H9 (cell line): ENCODE measurements around the gene RIPK4. TPM values are rescaled to one million over a fixed set of nuclear protein-coding genes. Genes with fewer than 3 reads are reported as not detected.

Source experiments
- DNase-seq: peaks from one replicate; pipeline ENCODE4 v3.0.0-alpha.2; 2017
- H2AFZ ChIP-seq: one replicate; pipeline ENCODE4 v1.6.1; 2013; ENCODE audit warnings: mild to moderate bottlenecking, low read length, control low read depth, moderate library complexity
- H2AK5ac ChIP-seq: 2 replicates; pipeline ENCODE4 v1.6.1; 2013; ENCODE audit warnings: low read length, control low read depth, mixed read lengths; ENCODE audit not compliant: insufficient read length
- H2BK120ac ChIP-seq: one replicate; pipeline ENCODE4 v1.6.1; 2013; ENCODE audit warnings: low read depth, mild to moderate bottlenecking, low read length, control low read depth, inconsistent platforms; ENCODE audit not compliant: poor library complexity, severe bottlenecking
- H2BK12ac ChIP-seq: 2 replicates; pipeline ENCODE4 v1.6.1; 2013; ENCODE audit warnings: low read length, control low read depth, mixed read lengths, low read depth; ENCODE audit not compliant: insufficient read length
- H2BK15ac ChIP-seq: 2 replicates; pipeline ENCODE4 v1.6.1; 2013; ENCODE audit warnings: low read depth, low read length, control low read depth
- H2BK20ac ChIP-seq: one replicate; pipeline ENCODE4 v1.6.1; 2013; ENCODE audit warnings: low read depth, mild to moderate bottlenecking, low read length, control low read depth, inconsistent platforms; ENCODE audit not compliant: poor library complexity, severe bottlenecking
- H2BK5ac ChIP-seq: 2 replicates; pipeline ENCODE4 v1.6.1; 2013; ENCODE audit warnings: low read length, control low read depth, mixed read lengths; ENCODE audit not compliant: insufficient read length
- H3K14ac ChIP-seq: 2 replicates; pipeline ENCODE4 v1.6.1; 2013; ENCODE audit warnings: low read length, control low read depth; ENCODE audit not compliant: insufficient read depth
- H3K18ac ChIP-seq: 2 replicates; pipeline ENCODE4 v1.6.1; 2013; ENCODE audit warnings: low read depth, mild to moderate bottlenecking, mixed read lengths, low read length, control low read depth; ENCODE audit not compliant: insufficient read length
- H3K23ac ChIP-seq: 2 replicates; pipeline ENCODE4 v1.6.1; 2013; ENCODE audit warnings: low read length, control low read depth, mixed read lengths, low read depth; ENCODE audit not compliant: insufficient read length
- H3K23me2 ChIP-seq: 2 replicates; pipeline ENCODE4 v1.6.1; 2013; ENCODE audit warnings: low read depth, mild to moderate bottlenecking, mixed read lengths, low read length, control low read depth; ENCODE audit not compliant: insufficient read length, poor library complexity, severe bottlenecking
- H3K27ac ChIP-seq: 2 replicates; pipeline ENCODE4 v1.5.1; 2013; ENCODE audit warnings: low read length, control low read depth, mixed read lengths, low read depth; ENCODE audit not compliant: insufficient read length
- H3K27me3 ChIP-seq: 2 replicates; pipeline ENCODE4 v1.6.1; 2013; ENCODE audit warnings: low read length, control low read depth, inconsistent platforms; ENCODE audit not compliant: insufficient read depth
- H3K4ac ChIP-seq: 2 replicates; pipeline ENCODE4 v1.6.1; 2013; ENCODE audit warnings: low read depth, mild to moderate bottlenecking, control low read depth, inconsistent platforms, low read length, moderate library complexity
- H3K4me1 ChIP-seq: 2 replicates; pipeline ENCODE4 v1.6.1; 2013; ENCODE audit warnings: low read length, control low read depth, inconsistent platforms; ENCODE audit not compliant: insufficient read depth
- H3K4me2 ChIP-seq: 2 replicates; pipeline ENCODE4 v1.6.1; 2013; ENCODE audit warnings: low read length, control low read depth, mixed read lengths; ENCODE audit not compliant: insufficient read length, insufficient read depth
- H3K56ac ChIP-seq: 2 replicates; pipeline ENCODE4 v1.6.1; 2013; ENCODE audit warnings: low read depth, mild to moderate bottlenecking, mixed read lengths, low read length, control low read depth; ENCODE audit not compliant: insufficient read length
- H3K79me1 ChIP-seq: 2 replicates; pipeline ENCODE4 v1.6.1; 2013; ENCODE audit warnings: low read depth, mild to moderate bottlenecking, moderate library complexity, low read length, control low read depth, inconsistent platforms; ENCODE audit not compliant: insufficient read depth, poor library complexity, severe bottlenecking
- H3K79me2 ChIP-seq: 2 replicates; pipeline ENCODE4 v1.6.1; 2013; ENCODE audit warnings: low read length, control low read depth, inconsistent platforms; ENCODE audit not compliant: insufficient read depth
- H3K9ac ChIP-seq: 2 replicates; pipeline ENCODE4 v1.6.1; 2013; ENCODE audit warnings: low read length, control low read depth, mixed read lengths; ENCODE audit not compliant: insufficient read length; ENCODE audit errors: extremely low read depth
- H3K9me3 ChIP-seq: one replicate; pipeline ENCODE4 v1.6.1; 2013; ENCODE audit warnings: low read depth, low read length, inconsistent platforms; ENCODE audit not compliant: control insufficient read depth
- H3T11ph ChIP-seq: one replicate; pipeline ENCODE4 v1.6.1; 2013; ENCODE audit warnings: mild to moderate bottlenecking, low read length, control low read depth, inconsistent platforms
- H4K20me1 ChIP-seq: one replicate; pipeline ENCODE4 v1.6.1; 2013; ENCODE audit not compliant: control insufficient read depth, insufficient read length, insufficient read depth
- H4K5ac ChIP-seq: 2 replicates; pipeline ENCODE4 v1.6.1; 2013; ENCODE audit warnings: low read depth, mild to moderate bottlenecking, mixed read lengths, low read length, control low read depth; ENCODE audit not compliant: insufficient read length
- H4K8ac ChIP-seq: replicated peaks from 2 replicates; pipeline ENCODE4 v1.6.1; 2013; ENCODE audit warnings: low read length, control low read depth, mixed read lengths, low read depth; ENCODE audit not compliant: insufficient read length
- H4K91ac ChIP-seq: 2 replicates; pipeline ENCODE4 v1.6.1; 2013; ENCODE audit warnings: low read depth, mild to moderate bottlenecking, moderate library complexity, mixed read lengths, low read length, control low read depth; ENCODE audit not compliant: insufficient read length
- H3K27ac Mint-ChIP-seq, 3 experiments: 2 replicates in 2 of 3; 3 replicates in 1 of 3; pipeline ENCODE4 v1.8.0; 2020 to 2021; ENCODE audit warnings: mixed read lengths in 3 of 3, mild to moderate bottlenecking in 1 of 3, moderate library complexity in 1 of 3
- H3K27me3 Mint-ChIP-seq: 2 replicates; pipeline ENCODE4 v1.8.0; 2021; ENCODE audit warnings: low read depth, mild to moderate bottlenecking, moderate library complexity, mixed read lengths
- H3K36me3 Mint-ChIP-seq, 3 experiments: 2 replicates in 2 of 3; 3 replicates in 1 of 3; pipeline ENCODE4 v1.8.0; 2020 to 2021; ENCODE audit warnings: low read depth in 3 of 3, mixed read lengths in 3 of 3; ENCODE audit not compliant: insufficient read depth in 1 of 3
- H3K4me1 Mint-ChIP-seq, 2 experiments: 2 replicates each; pipeline ENCODE4 v1.8.0; 2020; ENCODE audit warnings: mixed read lengths in 2 of 2
- H3K4me3 Mint-ChIP-seq, 2 experiments: 2 replicates in 1 of 2; 3 replicates in 1 of 2; pipeline ENCODE4 v1.8.0; 2020 to 2021; ENCODE audit warnings: mild to moderate bottlenecking in 2 of 2, mixed read lengths in 2 of 2, moderate library complexity in 1 of 2
- H3K9me3 Mint-ChIP-seq, 2 experiments: 2 replicates in 1 of 2; 3 replicates in 1 of 2; pipeline ENCODE4 v1.8.0; 2020; ENCODE audit warnings: mild to moderate bottlenecking in 2 of 2, mixed read lengths in 2 of 2, moderate library complexity in 1 of 2
- WGBS: extraction: QIAGEN DNeasy Blood & Tissue Kit; methylation state at CpG from one replicate; pipeline ENCODE4 v1.1.7; 2013; ENCODE audit warnings: missing lambda C conversion rate, low lambda C conversion rate, mixed read lengths; ENCODE audit not compliant: insufficient read length; ENCODE audit errors: extremely low coverage; 5-methylcytosine and 5-hydroxymethylcytosine counted together
- total RNA-seq: library from RNA; stranded (reverse); gene quantifications from 2 replicates; pipeline ENCODE4 v1.2.1, GENCODE V29; 2021
- TF ChIP-seq, protein P1 (sequence below): fragments of 200-600 bp; sonication (generic); conservative IDR thresholded peaks from 3 replicates; pipeline ENCODE4 v1.8.0; 2021; ENCODE audit warnings: antibody characterized with exemption, mild to moderate bottlenecking

RIPK4 gene
- total RNA-seq, 1 experiment from 2014 or later = 2.9 TPM

- no peak overlapping the region for H2BK15ac ChIP-seq
- no peak overlapping the region for H2BK5ac ChIP-seq
- H3K79me2 ChIP-seq = no peaks in the 10 kb centered on the region
- H3K18ac ChIP-seq = no peak overlapping the region
- no peak overlapping the region for H2AFZ ChIP-seq
- no peaks in the 10 kb centered on the region for H3K4me1 ChIP-seq
- H3K27ac ChIP-seq = no peak overlapping the region
- no peak overlapping the region for H3K4me3 Mint-ChIP-seq
- no peaks in the 10 kb centered on the region for H3K36me3 Mint-ChIP-seq
- no peak overlapping the region for H3K56ac ChIP-seq
- WGBS = no CpG with 5 or more reads among the region's 31 CpGs
- no peaks in the 10 kb centered on the region for H3K9me3 ChIP-seq
- DNase-seq = no peak
- peaks cover 12 to 36% of the 10 kb centered on the region in 2 experiments for H3K4me1 Mint-ChIP-seq
- no peak overlapping the region for H2BK12ac ChIP-seq
- H3K4me2 ChIP-seq = no peak overlapping the region
- no peak overlapping the region for H2AK5ac ChIP-seq
- H3K23me2 ChIP-seq = no peaks in the 10 kb centered on the region
- TF ChIP-seq, protein P1, sequence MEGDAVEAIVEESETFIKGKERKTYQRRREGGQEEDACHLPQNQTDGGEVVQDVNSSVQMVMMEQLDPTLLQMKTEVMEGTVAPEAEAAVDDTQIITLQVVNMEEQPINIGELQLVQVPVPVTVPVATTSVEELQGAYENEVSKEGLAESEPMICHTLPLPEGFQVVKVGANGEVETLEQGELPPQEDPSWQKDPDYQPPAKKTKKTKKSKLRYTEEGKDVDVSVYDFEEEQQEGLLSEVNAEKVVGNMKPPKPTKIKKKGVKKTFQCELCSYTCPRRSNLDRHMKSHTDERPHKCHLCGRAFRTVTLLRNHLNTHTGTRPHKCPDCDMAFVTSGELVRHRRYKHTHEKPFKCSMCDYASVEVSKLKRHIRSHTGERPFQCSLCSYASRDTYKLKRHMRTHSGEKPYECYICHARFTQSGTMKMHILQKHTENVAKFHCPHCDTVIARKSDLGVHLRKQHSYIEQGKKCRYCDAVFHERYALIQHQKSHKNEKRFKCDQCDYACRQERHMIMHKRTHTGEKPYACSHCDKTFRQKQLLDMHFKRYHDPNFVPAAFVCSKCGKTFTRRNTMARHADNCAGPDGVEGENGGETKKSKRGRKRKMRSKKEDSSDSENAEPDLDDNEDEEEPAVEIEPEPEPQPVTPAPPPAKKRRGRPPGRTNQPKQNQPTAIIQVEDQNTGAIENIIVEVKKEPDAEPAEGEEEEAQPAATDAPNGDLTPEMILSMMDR = no peak
- no peak overlapping the region for H4K5ac ChIP-seq
- H3K14ac ChIP-seq = no peak overlapping the region
- H3T11ph ChIP-seq = no peak overlapping the region
- no peaks in the 10 kb centered on the region for H4K20me1 ChIP-seq
- peaks cover 15% of the 10 kb centered on the region; the same call in 1 of the 2 replicates for H3K27me3 ChIP-seq
- no peaks in the 10 kb centered on the region; a peak in 3 of 5 replicates for H3K9me3 Mint-ChIP-seq
- no peak overlapping the region for H2BK20ac ChIP-seq
- H4K8ac ChIP-seq = no peak overlapping the region
- H2BK120ac ChIP-seq = no peak overlapping the region
- H3K4ac ChIP-seq = no peak overlapping the region
- no peak overlapping the region for H3K23ac ChIP-seq
- no peaks in the 10 kb centered on the region for H3K79me1 ChIP-seq
- H3K27me3 Mint-ChIP-seq = peaks cover 8% of the 10 kb centered on the region
- no peak overlapping the region for H4K91ac ChIP-seq
- no peak overlapping the region for H3K9ac ChIP-seq
- no peak overlapping the region for H3K27ac Mint-ChIP-seq
These were observed 38.8 kb downstream of the RIPK4 start for GRCh38 chr21:41727784-41728763.
